Fibroblast of skin of scalp (primary cell): ENCODE results near the gene NUP88.

Experiments
- DNase-seq: peaks from one replicate; pipeline ENCODE4 v3.0.0-alpha.2; 2013

The NUP88 gene

GRCh38 chr17:5354310-5354709 lies 65.2 kb downstream of the NUP88 start:
- DNase-seq: no peak

GRCh38 chr17:5352681-5353289 lies 66.7 kb downstream of the NUP88 start:
- DNase-seq: no peak

- no peak for DNase-seq
These were observed 74.5 kb downstream of the NUP88 start for GRCh38 chr17:5344914-5345313.
